Cerebellar nuclear complex (tissue), 1 donor: ENCODE measurements around the gene PPARG.
"Not testable (repeated sequence)": the region's sequence is repeated elsewhere in the genome, so short reads cannot be mapped to it uniquely, and the experiment has no call there.

Experiments used
- DNase-seq, 2 experiments: peaks; one replicate each; lab custom pipeline; 2025; lab: John Stamatoyannopoulos, UW

Gene PPARG

DNA sequence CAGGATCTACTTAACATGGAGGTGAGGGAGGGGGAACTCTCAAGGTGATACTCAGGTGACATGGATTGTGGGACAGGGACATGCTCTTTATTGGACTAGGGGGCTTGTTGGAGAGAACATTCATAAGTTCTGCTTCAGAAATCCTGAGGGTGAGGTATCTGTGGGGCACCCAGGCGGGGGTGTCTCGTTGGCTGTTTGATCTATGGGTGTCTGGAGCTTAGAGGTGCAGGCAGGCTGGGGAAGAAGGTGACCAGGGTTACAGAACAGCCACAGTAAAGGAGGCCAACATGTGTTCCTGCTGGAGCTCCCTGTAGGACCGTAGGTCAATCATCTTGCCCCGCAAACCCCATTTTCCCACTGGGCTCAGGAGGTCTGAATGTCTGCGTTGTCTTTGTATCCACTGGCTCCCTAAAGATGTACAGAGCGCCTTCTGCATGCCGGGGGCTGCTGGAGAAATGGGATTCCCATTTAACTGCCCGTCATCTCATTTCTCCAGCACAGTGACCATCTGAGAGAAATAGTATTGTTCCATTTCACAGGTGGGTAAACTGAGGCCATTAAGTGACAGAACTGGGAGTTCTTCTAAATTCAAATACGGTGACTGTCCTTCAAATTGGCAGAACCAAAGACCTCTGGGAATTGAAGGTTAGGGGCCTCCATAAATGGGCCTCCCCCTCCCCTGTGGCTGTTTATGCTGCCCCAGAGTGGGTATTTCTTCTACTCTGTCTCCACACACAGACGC lies 155.1 kb downstream of the PPARG start:
- DNase-seq, result no peak

DNA sequence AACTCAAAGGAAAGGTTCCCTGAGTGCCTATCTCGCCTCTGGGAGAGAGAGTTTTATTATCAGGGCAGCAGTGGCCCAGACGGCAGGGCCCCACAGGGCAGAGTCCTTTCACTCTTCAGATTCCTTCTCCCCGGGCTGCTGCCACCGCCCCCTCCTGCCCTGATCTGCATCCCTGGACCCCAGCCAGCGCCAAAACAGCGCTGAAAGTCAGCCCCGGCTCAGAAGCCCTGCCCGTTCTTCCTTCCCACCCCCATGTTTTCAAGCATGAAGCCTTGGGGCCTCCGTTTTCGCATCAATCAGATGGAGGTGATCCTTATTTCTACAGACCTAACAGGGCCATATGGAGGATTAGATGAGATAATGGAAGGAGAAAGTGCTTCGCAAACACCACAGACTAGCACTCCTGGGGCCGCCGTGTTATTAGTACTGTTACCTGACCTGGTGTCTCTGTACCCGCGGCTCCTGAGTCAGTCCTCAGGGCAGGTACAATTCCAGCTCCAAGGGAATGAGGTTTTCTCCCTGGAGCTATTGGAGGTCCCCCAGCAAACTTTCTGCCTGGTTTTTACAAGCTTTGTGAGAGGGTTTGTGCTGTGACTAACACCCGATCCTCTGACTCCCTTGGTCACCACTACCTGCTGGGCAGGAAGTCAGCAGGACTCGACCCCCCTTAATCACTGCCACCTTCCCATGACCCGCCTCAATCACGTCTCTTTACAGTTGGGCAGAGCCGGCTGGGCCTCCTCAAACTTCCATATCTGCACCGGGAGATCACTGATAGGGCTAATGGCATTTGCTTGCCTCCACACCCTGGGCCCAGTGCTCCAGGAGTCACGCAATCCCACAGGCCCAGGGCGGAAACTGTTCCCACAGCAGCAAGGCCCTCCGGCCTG lies 156.0 kb downstream of the PPARG start:
- no peak for DNase-seq

DNA sequence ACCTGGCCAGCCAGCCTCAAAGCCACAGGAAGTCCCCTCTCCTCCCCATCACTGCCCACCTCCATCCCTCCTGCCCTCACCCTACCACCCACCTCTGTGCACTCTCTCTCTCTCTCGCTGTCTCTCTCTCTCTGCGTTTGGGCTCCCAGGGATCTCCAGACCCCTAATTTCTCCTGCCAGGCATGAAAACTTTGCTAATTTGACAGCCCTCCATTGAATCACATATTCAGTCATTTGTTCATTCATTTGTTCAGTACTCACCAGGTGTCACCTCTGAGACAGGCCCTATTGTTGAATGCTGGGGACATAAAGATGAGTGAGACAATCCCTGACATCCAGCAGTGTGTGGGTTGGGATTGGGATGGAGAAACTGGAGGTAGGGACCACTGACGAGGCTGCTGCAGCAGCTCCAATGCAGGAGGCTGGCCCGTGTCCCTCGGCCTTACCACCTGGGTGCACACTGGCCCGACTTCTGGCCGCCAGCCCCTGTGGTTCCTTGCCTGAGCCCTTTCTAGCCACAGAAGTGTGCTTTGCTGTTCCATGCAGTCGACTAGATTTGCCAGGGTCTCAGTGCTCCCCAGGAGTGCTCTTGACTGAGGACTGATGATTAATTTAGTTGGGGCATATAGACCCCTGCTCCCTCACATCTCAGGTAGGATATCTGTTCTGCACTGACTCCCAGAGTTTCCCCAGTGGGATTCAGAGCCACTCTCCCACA lies 156.8 kb downstream of the PPARG start:
- DNase-seq, result no peak

DNA sequence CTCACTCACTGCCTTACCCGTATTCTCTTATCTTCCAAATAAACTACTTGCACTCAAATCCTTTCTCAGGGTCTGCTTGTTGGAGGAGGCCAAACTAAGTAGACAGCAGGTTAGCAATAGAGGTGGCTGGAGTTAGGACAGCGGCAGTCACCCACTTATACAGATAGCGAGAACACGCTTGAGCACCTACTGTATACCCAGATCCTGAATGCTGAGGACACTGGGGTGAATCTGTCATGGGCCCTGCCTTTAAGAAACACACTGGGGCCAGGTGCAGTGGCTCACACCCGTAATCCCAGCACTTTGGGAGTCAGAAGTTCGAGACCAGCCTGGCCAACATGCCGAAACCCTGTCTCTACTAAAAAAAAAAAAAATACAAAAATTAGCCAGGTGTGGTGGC lies 157.4 kb downstream of the PPARG start:
- no peak for DNase-seq

DNA sequence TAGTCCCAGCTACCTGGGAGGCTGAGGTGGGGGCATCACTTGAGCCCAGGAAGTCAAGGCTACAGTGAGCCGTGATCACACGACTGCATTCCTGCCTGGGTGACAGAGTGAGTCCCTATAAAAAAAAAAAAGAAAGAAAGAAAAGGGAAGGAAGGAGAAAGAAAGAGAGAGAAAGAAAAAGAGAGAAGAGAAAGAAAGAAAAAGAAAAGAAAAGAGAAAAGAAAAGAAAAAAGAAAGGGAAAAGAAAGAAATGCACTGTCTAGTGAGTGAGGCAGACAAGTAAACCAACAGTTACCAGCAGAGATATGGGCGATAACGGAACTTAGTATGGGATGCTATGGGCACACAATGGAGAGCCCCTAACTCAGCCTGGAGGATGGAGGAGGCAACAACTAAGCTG lies 158.2 kb downstream of the PPARG start:
- no peak for DNase-seq

DNA sequence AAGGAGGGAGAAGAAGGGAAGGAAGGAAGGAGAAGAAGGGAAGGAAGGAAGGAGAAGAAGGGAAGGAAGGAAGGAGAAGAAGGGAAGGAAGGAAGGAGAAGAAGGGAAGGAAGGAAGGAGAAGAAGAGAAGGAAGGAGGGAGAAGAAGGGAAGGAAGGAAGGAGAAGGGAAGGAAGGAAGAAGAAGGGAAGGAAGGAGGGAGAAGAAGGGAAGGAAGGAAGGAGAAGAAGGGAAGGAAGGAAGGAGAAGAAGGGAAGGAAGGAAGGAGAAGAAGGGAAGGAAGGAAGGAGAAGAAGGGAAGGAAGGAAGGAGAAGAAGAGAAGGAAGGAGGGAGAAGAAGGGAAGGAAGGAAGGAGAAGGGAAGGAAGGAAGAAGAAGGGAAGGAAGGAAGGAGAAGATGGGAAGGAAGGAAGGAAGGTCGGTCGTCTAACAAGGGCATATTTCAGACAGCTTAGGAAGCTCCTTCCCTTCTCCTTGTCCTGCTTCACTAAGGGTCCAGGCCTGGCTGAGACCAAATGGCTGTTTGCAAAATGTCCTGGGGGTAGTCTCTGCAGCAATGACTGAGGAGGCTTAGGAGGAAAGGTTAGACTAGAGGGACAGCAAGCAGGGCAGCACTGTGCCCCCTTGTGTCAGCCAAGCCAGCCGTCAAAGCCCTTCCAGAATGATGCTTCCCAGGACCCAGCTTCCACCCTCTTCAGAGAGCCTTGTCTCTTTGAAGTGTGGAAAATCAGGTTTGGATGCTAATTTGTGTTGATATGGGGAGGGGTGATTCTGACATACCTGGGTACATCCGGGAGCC lies 159.7 kb downstream of the PPARG start:
- DNase-seq, result not testable (repeated sequence)

DNA sequence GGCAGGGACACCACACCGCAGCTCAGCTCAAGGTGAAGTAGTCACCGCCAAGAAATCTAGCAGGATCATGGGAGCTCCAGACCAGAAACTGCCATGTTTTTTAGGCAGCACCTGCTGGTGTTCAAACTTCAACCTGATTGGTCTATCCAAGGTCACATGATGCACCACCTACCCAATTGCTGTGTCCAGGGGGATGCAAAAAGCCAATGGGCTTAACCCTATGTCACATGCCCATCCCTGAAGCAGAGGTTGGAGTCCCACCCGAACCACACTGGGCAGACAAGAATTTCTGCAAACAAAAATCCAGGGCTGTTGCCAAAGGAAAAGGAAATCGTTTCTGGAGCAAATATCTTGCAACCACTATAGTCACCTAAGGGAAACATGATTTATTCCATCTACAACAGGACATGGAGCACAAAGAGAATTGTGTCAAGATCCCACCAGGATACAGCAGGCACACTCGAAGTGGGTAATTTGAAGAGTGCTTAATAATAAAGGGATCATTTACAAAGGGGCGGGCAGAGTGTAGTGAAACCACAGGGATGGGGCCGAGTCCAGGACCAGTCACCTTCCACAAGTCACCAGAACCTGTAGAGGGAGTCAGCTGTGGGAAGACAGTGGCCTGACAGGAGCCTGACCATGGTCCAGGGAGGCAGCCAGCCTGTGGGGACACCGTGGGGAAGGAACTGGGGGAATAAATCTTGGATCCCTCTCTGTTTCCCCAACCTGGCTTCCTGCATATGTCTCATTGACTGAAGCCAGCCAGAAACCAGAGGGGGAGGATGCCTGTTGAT lies 161.2 kb downstream of the PPARG start:
- no peak for DNase-seq

DNA sequence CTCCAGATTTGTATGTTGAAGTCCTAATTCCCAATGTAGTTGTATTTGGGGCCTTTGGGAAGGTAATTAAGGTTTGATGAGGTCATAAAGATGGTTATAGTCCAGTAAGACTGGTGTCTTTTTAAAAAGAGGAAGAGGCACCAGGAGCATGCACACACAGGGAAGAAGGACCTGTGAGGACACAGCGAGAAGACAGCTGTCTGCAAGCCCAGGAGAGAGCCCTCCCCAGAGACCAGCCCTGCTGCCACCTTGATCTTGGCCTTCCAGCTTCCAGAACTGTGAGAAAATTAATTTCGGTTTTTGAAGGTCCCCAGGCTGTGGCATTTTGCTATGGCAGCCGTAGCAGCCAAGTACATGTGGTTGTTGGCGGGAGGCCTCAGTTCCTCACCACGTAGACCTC lies 162.6 kb downstream of the PPARG start:
- DNase-seq, result no peak

DNA sequence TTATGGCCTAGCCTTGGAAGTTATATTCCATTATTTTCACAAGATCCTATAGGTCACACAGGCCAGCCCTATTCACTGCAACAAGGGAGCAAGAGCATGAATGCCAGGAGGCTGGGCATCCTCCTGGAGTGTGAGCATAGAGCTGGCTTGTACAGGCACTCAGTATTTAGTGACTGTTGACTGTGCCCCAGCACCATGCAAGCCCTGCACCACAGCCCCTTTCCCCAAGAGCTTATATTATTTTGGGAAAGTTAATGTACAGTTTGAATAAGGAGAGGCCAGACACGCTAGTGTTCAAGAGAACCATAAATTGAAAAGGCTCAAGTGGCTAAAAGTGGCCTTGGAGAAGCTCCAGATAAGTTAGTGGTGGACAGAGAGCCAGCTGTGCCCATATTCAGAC lies 163.1 kb downstream of the PPARG start:
- DNase-seq, result no peak

DNA sequence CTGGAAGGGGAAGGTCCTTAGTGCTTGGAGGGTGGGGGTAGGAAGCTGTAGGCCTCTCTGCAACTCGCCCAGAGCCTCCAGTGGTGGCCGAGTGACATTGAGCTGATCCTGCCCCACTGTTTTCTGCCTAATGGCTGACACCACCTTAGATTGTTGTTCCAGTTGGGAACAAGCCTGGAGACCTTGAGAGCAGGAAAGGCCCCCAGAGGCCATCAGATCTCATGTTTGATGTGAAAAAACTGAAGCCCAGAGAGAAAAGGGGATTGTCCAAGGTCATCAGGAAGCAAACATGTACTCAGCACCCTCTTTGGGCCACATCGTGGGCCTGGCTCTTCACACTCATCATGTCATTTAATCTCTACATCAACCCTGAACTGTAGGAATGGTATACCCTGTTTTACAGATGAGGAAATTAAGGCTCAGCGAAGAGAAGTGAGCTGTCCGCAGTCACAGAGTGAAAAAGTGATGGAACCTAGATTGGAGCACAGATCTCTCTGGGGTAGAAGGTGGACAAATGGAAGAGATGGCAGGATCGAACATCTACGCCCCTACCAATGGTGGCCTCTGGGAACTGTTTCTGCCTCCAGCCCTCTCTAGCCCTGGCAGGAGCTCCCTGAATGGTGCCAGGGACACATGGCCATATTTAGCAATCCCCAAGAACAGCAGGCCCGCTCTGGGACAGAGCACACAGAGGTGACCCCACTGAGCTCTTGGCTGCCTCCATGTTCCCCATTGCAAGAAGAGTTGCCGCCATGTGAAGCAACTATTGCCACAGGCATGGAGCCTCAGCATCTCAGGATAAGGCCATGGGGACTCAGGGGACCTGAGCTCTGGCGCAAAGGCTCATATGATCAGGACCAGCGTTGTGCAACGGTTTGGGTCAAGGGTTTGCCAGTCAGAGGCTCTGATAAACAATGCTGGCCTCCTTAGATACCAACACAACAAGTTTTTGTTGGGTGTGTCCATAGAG lies 163.8 kb downstream of the PPARG start:
- DNase-seq, result no peak

DNA sequence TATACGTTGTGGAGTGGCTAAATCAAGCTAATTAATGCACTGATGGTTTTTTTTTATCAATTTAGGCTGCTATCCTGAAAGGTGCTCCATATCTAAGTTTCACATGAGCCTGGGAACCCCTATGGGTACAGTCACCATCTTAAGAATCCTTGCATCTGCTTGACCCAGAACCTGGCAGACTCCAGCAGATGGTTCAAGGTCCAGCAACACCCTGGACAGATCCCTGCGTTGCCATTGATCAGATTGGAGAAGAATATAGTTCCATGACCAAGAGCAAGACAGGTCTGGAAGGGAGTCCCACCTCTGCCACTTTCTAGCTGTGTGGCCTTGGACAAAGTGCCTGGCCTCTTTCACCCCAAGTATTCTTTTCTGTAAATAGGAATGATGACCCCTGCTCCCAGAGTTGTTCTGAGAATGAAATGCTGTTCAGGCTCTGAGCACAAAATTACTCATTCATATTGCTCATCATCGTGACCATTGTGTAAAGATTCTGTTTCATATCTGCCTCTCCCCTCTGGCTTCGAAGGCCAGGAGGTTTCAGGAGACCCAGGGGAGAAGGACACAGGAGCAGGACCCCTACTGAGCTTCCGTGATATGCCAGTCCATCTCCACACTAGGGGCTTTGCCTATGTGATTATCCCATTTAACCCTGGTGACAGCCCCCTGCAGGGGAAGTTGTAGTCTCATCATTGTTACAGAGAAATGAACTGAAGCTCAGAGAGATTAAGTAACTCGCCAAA lies 165.4 kb downstream of the PPARG start:
- no peak for DNase-seq

DNA sequence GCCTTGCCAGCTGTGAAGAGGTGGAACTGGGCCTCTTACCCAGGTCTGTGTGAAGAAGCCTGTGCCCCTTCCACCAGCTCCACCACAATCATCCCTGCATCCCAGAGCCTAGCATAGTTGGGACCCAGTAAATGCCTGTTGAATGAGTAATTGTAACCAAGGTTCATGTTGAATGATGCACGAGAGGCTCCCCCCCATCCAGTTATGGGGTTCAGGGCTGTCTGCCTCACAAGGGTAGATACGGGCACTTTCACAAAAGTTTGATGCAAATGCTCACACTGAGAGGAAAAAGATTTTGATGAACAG lies 165.9 kb downstream of the PPARG start:
- no peak for DNase-seq

DNA sequence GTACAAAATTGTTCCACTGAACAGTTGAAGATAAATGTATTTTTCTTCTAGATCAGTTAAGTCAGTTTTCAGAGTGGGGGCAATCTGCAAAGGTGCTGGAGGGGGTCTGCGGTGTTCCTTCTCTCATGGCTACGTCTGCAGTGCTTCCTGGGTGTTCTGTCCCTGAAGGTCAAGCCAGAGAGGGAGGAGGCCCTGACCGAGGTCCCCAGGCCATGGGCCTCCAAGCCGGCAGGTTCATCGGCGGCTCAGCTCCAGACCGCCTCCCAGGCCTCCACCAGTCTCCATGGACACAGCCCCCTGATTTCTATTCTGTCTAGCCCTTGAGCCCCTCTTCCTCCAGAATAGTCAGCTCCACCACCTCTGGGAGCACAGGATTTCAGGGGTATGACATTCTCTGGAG lies 166.9 kb downstream of the PPARG start:
- DNase-seq, result no peak

DNA sequence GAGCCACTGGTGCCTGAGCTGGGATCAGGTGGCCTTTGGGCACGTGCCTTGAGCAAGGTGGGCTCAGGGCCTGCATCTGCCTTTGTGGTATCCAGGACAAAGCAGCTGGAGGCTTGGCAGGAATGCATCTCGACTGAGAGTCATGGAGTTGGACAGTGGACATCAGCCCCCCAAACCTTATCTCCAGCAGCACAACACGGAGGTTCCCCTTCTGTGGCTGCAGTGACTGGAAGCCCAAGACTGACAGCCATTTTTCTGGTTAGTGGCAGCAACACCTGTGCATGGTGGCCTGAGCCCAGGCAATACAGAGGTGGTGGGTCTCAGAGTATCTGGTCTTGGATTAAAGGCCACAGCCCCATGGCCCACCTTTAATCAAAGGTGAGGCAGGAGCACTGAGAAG lies 167.6 kb downstream of the PPARG start:
- no peak for DNase-seq

DNA sequence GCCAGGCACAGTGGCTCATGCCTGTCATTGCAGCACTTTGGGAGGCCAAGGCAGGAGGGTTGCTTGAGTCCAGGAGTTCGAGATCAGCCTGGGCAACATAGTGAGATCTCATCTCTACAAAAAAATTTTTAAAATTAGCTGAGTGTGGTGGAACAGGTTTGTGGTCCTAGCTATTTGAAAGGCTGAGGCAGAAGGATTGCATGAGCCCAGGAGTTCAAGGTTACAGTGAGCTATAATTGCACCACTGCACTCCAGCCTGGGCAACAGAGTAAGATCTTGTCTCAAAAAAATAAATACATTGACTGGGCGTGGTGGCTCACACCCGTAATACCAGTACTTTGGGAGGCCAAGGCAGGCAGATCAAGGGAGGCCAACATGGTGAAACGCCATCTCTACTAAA lies 168.5 kb downstream of the PPARG start:
- DNase-seq, result not testable (repeated sequence)

DNA sequence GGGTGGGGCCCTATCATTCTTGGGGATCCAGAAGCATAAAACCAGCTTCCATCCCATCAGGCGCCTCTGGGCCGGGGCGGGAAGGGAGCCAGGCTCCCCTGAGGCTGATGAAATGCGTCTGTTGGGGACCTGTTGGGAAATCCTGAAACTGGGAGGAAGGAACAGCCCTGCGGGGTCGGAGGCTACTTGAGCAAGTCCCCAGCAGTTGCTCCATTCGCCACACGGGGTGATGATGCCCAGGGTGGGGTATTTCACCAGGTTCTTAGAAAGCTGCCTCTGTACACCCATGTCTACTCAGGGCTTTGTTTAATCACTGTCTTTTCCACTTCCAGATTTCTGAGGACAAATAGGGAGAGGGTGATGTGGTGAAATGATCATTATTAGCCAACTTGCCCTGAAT lies 170.0 kb downstream of the PPARG start:
- no peak for DNase-seq

DNA sequence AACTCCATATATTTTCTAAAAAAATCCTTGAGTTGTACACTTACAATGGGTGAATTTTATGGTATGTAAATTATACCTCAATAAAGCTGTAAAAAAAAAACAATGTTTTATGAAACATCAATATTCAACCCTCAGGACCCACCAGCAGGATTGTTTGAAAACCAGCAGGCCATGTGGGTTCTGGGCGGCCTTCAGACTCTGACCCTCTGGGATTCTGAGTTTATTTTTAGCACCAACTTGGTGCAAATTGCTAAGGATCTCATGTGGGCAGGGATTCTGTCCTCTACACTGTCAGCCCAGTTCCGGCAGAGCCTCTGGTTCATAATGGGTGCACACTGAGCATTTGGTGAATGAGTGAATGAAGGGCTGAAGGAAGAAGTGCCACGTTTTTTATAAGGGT lies 171.3 kb downstream of the PPARG start:
- DNase-seq, result no peak

DNA sequence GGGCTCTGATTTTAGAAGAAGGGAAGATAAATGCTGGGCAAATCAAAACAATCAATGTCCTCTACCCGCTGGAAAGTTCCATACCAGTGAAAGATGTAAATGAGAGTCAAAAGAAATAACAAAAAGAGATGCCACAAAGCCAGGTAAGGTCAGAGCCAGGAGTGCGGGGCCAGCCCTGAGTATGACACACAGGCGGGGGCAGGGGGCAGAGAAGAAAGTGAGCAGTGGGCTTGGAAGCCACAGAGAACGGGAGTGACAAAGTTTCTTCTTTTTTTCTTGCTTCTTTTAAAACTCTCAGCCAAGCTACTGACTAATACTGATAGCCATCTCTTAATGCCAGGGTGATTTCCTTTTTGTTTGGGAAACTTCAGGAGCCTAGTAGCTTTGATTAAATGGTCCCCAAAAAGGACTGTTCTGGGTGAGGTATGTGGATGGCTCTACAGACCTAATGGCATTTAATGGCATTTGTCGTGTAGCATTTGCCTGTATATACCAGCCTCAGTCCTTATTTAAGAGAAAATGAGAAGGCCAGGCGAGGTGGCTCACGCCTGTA lies 172.3 kb downstream of the PPARG start:
- DNase-seq, result no peak
